AG04449 (cell line): ENCODE data around the gene PCNX1.

ENCODE experiments used
- CTCF ChIA-PET: fragments of 350-600 bp; formaldehyde crosslinking; extraction: SDS; loops from one replicate; lab custom pipeline; 2021; ENCODE audit warnings: antibody characterized with exemption; lab: Yijun Ruan, JAX
- POLR2A ChIA-PET: fragments of 400-600, 350-600 bp; formaldehyde crosslinking; extraction: SDS; loops from one replicate; lab custom pipeline; 2020; ENCODE audit warnings: antibody characterized with exemption, inconsistent platforms; lab: Yijun Ruan, JAX
- DNase-seq: peaks from one replicate; pipeline ENCODE4 v3.0.0-alpha.2; 2010; ENCODE audit warnings: low read depth, low spot score
- H3K4me3 ChIP-seq: 2 replicates; pipeline ENCODE4 v1.5.1; 2011; ENCODE audit warnings: low read depth, mild to moderate bottlenecking, control low read depth, low read length
- CTCF ChIP-seq: IDR thresholded peaks from one replicate; pipeline ENCODE4 v1.5.1; 2011; ENCODE audit warnings: mild to moderate bottlenecking, moderate library complexity, low read length, control low read depth, inconsistent platforms; ENCODE audit not compliant: insufficient read depth; ENCODE audit errors: missing control alignments

Gene PCNX1

GRCh38 chr14:70901269-70901668 lies 6.0 kb upstream of the PCNX1 start:
- CTCF ChIA-PET, result no interaction called here
- POLR2A ChIA-PET, result interaction anchor here (0.6 kb wide), 1 partner anchor 13 kb away, joined by 3 read pairs; no protein-coding TSS in a partner anchor
- no peak for TF ChIP-seq CTCF

GRCh38 chr14:70902184-70902583 lies 5.1 kb upstream of the PCNX1 start:
- CTCF ChIA-PET, result interaction anchor here (0.6 kb wide), 1 partner anchor 13 kb away, joined by 3 read pairs; no protein-coding TSS in a partner anchor
- no peak for DNase-seq
- POLR2A ChIA-PET, result no interaction called here
- no peak for TF ChIP-seq CTCF
- no peak overlapping the region for H3K4me3 ChIP-seq

More at GRCh38 chr14:70901269-70901668, 6.0 kb upstream of the PCNX1 start:
- peak; percentile 33 for DNase-seq
- H3K4me3 ChIP-seq, result no peak overlapping the region

- CTCF ChIA-PET, result interaction anchor here (1.1 to 4.3 kb wide), 10 partner anchors 8 to 85 kb away, joined by 3 to 61 read pairs (median 12); no protein-coding TSS in a partner anchor
- POLR2A ChIA-PET, result interaction anchor here (0.7 kb wide), 1 partner anchor 208 kb away, joined by 3 read pairs; no protein-coding TSS in a partner anchor
- no peak for DNase-seq
- H3K4me3 ChIP-seq, result no peak overlapping the region
- TF ChIP-seq CTCF, result no peak
These were observed 2.9 kb upstream of the PCNX1 start for GRCh38 chr14:70904373-70904772.

GRCh38 chr14:70905301-70905700 lies 2.0 kb upstream of the PCNX1 start:
- CTCF ChIA-PET, result interaction anchor here (0.7 to 4.3 kb wide), 17 partner anchors 9 to 86 kb away, joined by 3 to 61 read pairs (median 6); no protein-coding TSS in a partner anchor
- POLR2A ChIA-PET, result no interaction called here
- H3K4me3 ChIP-seq, result no peak overlapping the region

GRCh38 chr14:70906793-70907175 lies 475 bp upstream of the PCNX1 start:
- no peak for TF ChIP-seq CTCF
- no peak for DNase-seq
- CTCF ChIA-PET, result interaction anchor here (0.6 to 4.3 kb wide), 35 partner anchors 8 to 314 kb away, joined by 3 to 61 read pairs (median 5); no protein-coding TSS in a partner anchor
- POLR2A ChIA-PET, result interaction anchor here (0.6 to 1.0 kb wide), 3 partner anchors 13 to 49 kb away, joined by 3 to 4 read pairs (median 3); no protein-coding TSS in a partner anchor
- peak overlapping the region; percentile 88 for H3K4me3 ChIP-seq

More at GRCh38 chr14:70905301-70905700, 2.0 kb upstream of the PCNX1 start:
- TF ChIP-seq CTCF, result no peak
- DNase-seq, result no peak

GRCh38 chr14:70907996-70908934 lies 1.0 kb downstream of the PCNX1 start:
- peak overlapping the region; percentile 88 for H3K4me3 ChIP-seq
- CTCF ChIA-PET, result interaction anchor here (0.9 to 4.3 kb wide), 17 partner anchors 7 to 306 kb away, joined by 3 to 61 read pairs (median 6); no protein-coding TSS in a partner anchor
- POLR2A ChIA-PET, result interaction anchor here (0.6 kb wide), 1 partner anchor 39 kb away, joined by 3 read pairs; no protein-coding TSS in a partner anchor
- no peak for DNase-seq
- TF ChIP-seq CTCF, result no peak
